AG10803 (cell line): ENCODE results near the gene TFPI.
"Not testable (repeated sequence)": the region's sequence is repeated elsewhere in the genome, so short reads cannot be mapped to it uniquely, and the experiment has no call there.

Source experiments
- DNase-seq: peaks from one replicate; pipeline ENCODE4 v3.0.0; 2010; ENCODE audit warnings: low read depth
- H3K4me3 ChIP-seq: 2 replicates; pipeline ENCODE4 v1.5.1; 2011; ENCODE audit warnings: mild to moderate bottlenecking, low read length, control low read depth
- CTCF ChIP-seq: conservative IDR thresholded peaks from 2 replicates; pipeline ENCODE4 v1.5.1; 2011; ENCODE audit warnings: mild to moderate bottlenecking, low read length, control low read depth, inconsistent platforms

The TFPI gene

GRCh38 chr2:187514930-187515329 lies 39.3 kb downstream of the TFPI start:
- no peak for TF ChIP-seq CTCF
- no peak overlapping the region for H3K4me3 ChIP-seq
- no peak for DNase-seq

GRCh38 chr2:187514235-187514829 lies 39.9 kb downstream of the TFPI start:
- not testable (repeated sequence) for H3K4me3 ChIP-seq, DNase-seq

GRCh38 chr2:187513460-187514234 lies 40.6 kb downstream of the TFPI start:
- not testable (repeated sequence) for DNase-seq, H3K4me3 ChIP-seq

GRCh38 chr2:187511356-187512315 lies 42.6 kb downstream of the TFPI start:
- TF ChIP-seq CTCF = no peak
- DNase-seq = no peak
- H3K4me3 ChIP-seq = no peak overlapping the region

GRCh38 chr2:187510419-187511355 lies 43.5 kb downstream of the TFPI start:
- not testable (repeated sequence) for DNase-seq, H3K4me3 ChIP-seq

GRCh38 chr2:187509667-187510417 lies 44.4 kb downstream of the TFPI start:
- no peak for DNase-seq
- H3K4me3 ChIP-seq = no peak overlapping the region
- no peak for TF ChIP-seq CTCF

- TF ChIP-seq CTCF = no peak
- DNase-seq = no peak
Measured at GRCh38 chr2:187506416-187506815, 47.8 kb downstream of the TFPI start.

More at GRCh38 chr2:187506416-187506815, 47.8 kb downstream of the TFPI start:
- no peak overlapping the region for H3K4me3 ChIP-seq
